Uterus (tissue), 2 donors: ENCODE results near the gene ANKRD13C.
"Not testable (repeated sequence)": the region's sequence is repeated elsewhere in the genome, so short reads cannot be mapped to it uniquely, and the experiment has no call there.

Experiments used
- CTCF ChIP-seq, 4 experiments: fragments of 200-600 bp in 2 of 4; fragments of 450-650 bp in 2 of 4; sonication (generic) in 2 of 4; IDR thresholded peaks; one replicate each; pipeline ENCODE4 v1.5.1; 2016 to 2019; ENCODE audit warnings: antibody characterized with exemption in 4 of 4, mild to moderate bottlenecking in 2 of 4, moderate library complexity in 1 of 4
- POLR2A ChIP-seq, 2 donors: fragments of 450-650 bp; IDR thresholded peaks; one replicate each; pipeline ENCODE4 v1.6.1; 2016; ENCODE audit warnings: antibody characterized with exemption in 2 of 2, mild to moderate bottlenecking in 1 of 2, moderate library complexity in 1 of 2

- not testable (repeated sequence) for TF ChIP-seq CTCF, POLR2A (IDR thresholded peaks at IDR 0.05)
Observed at GRCh38 chr1:70366425-70366952, 12.0 kb upstream of the ANKRD13C start.
